ENCODE measurements around the gene TWF2. TPM values are rescaled to one million over a fixed set of nuclear protein-coding genes. Genes with fewer than 3 reads are reported as not detected.

Gene TWF2
- total RNA-seq, 1 donor from 2014 or later = 65.2 TPM

DNA sequence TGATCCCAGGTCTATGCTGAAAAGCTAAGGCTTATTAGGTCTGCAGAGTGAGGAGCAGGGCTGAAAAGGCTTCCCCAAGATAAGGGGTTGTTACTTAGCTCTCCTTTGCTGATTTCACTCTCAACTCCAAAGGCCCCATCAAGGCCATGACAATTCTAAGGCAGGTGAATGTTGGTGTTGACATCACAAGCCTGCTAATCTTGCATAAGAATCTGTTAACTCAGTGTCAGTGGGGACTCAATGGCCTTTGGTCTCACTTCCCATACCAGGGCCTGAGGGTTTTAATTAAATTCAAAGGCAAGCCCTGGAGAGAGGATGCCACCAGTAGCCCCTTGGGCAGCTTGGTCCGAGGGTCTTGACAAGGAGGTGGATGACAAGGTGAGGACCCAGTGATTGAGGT lies 50.4 kb downstream of the TWF2 start:
- Mint-ChIP-seq H3K27me3 (ENCODE audit: low read depth) (no peaks in the 10 kb centered on the region), H3K4me1 (ENCODE audit: low read depth) (peaks cover 13% of the 10 kb centered on the region), H3K27ac (ENCODE audit: unreplicated experiment) (no peak overlapping the region), H3K9me3 (ENCODE audit: low read depth) (no peaks in the 10 kb centered on the region), H3K36me3 (ENCODE audit: low read depth) (no peaks in the 10 kb centered on the region), H3K4me3 (ENCODE audit: unreplicated experiment) (no peak overlapping the region)
- TF ChIP-seq, protein P1, sequence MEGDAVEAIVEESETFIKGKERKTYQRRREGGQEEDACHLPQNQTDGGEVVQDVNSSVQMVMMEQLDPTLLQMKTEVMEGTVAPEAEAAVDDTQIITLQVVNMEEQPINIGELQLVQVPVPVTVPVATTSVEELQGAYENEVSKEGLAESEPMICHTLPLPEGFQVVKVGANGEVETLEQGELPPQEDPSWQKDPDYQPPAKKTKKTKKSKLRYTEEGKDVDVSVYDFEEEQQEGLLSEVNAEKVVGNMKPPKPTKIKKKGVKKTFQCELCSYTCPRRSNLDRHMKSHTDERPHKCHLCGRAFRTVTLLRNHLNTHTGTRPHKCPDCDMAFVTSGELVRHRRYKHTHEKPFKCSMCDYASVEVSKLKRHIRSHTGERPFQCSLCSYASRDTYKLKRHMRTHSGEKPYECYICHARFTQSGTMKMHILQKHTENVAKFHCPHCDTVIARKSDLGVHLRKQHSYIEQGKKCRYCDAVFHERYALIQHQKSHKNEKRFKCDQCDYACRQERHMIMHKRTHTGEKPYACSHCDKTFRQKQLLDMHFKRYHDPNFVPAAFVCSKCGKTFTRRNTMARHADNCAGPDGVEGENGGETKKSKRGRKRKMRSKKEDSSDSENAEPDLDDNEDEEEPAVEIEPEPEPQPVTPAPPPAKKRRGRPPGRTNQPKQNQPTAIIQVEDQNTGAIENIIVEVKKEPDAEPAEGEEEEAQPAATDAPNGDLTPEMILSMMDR (IDR thresholded peaks at IDR 0.05) = no peak
- DNase-seq (ENCODE audit: low spot score) = no peak

DNA sequence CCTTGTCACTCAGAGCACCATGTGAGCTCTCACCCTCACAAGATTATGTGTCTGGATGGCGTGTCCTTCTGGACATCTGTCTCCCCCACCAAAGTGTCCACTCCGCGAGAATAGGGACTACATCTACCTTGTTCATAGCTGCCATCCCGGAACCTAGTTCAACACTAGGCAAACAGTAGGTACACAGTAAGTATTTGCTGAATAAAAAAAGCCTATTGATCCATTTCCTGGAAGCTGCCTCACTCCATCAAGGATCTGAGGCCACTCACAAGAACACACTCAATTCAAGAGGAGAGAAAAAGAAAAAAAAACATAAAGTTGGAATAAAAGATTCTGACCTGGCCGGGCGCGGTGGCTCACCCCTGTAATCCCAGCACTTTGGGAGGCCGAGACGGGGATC lies 52.2 kb downstream of the TWF2 start:
- TF ChIP-seq, protein P1 (IDR thresholded peaks at IDR 0.05) = no peak
- peaks cover 10% of the 10 kb centered on the region for H3K4me1 Mint-ChIP-seq (ENCODE audit: low read depth)
- no peak overlapping the region for H3K4me3 Mint-ChIP-seq (ENCODE audit: unreplicated experiment)
- no peaks in the 10 kb centered on the region for H3K9me3 Mint-ChIP-seq (ENCODE audit: low read depth)
- no peak for DNase-seq (ENCODE audit: low spot score)
- no peaks in the 10 kb centered on the region for H3K36me3 Mint-ChIP-seq (ENCODE audit: low read depth)
- H3K27me3 Mint-ChIP-seq (ENCODE audit: low read depth) = no peaks in the 10 kb centered on the region
- H3K27ac Mint-ChIP-seq (ENCODE audit: unreplicated experiment) = no peak overlapping the region

DNA sequence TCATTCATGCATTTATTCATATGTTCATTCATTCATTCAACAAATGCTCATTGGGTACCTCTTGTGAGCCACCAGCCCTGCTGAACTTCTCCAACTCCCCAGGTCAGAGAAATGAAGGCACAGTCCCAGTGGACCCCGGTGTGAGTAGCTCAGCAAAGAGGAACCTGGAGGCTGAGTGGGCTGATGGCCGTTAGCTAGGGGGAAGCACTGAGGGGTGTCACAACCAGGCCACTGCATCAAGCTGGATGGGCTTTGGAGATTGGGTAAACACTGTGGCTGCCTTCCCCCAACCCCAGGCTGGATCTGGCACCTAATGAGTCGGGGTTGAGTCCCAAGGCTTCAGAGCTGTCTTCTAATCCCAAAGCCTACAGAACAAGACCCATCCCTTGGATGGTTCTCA lies 53.1 kb downstream of the TWF2 start:
- H3K4me3 Mint-ChIP-seq (ENCODE audit: unreplicated experiment) = no peak overlapping the region
- TF ChIP-seq, protein P1 (IDR thresholded peaks at IDR 0.05) = no peak

DNA sequence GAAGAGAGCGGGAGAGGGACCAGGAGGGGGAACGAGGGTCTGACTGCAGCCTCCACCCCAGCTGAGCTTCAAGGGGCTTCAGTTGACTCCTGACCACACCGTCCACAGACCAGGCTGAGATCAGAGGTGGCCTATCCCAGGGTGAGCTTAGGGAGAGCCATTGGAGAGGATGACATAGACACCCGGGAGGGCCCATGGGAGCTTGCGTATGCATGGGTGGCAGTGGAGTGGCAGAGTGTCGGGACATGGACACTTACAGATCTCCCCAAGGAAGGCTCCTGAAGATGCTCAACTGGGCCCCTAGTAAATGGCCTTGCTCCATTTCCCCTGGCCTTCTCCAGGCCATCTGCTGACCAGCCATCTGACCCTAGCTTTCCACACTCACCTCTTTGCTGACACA lies 53.6 kb downstream of the TWF2 start:
- no peak for DNase-seq (ENCODE audit: low spot score)
- Mint-ChIP-seq H3K9me3 (ENCODE audit: low read depth) (no peaks in the 10 kb centered on the region), H3K4me3 (ENCODE audit: unreplicated experiment) (no peak overlapping the region), H3K27ac (ENCODE audit: unreplicated experiment) (no peak overlapping the region), H3K36me3 (ENCODE audit: low read depth) (no peaks in the 10 kb centered on the region), H3K27me3 (ENCODE audit: low read depth) (no peaks in the 10 kb centered on the region), H3K4me1 (ENCODE audit: low read depth) (peaks cover 5% of the 10 kb centered on the region)
- TF ChIP-seq, protein P1 (IDR thresholded peaks at IDR 0.05) = no peak

More for the DNA sequence above, 53.1 kb downstream of the TWF2 start:
- H3K27me3 Mint-ChIP-seq (ENCODE audit: low read depth) = no peaks in the 10 kb centered on the region
- H3K9me3 Mint-ChIP-seq (ENCODE audit: low read depth) = no peaks in the 10 kb centered on the region
- DNase-seq (ENCODE audit: low spot score) = no peak
- peaks cover 10% of the 10 kb centered on the region for H3K4me1 Mint-ChIP-seq (ENCODE audit: low read depth)
- no peaks in the 10 kb centered on the region for H3K36me3 Mint-ChIP-seq (ENCODE audit: low read depth)
- H3K27ac Mint-ChIP-seq (ENCODE audit: unreplicated experiment) = no peak overlapping the region

DNA sequence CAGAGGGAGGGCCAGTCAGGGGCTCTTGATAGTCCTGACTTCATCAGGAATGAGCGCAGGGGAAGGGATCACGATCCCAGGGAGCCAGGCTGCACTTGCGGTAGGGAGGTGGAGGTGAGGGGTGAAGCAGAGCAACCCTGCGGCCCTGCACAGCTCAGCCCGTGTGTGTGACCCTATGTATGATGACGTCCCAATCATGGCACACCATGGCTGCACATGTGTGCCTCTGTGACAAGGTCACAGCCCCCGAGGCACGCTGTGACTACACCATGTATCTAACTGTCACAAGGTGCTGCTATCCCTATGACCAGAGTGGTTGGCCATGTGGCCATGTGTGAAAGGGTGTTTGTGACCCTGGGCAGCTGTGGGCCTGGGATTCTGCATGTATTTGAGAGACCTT lies 54.3 kb downstream of the TWF2 start:
- Mint-ChIP-seq H3K36me3 (ENCODE audit: low read depth) (no peaks in the 10 kb centered on the region), H3K4me1 (ENCODE audit: low read depth) (no peaks in the 10 kb centered on the region), H3K27me3 (ENCODE audit: low read depth) (no peaks in the 10 kb centered on the region), H3K4me3 (ENCODE audit: unreplicated experiment) (no peak overlapping the region), H3K9me3 (ENCODE audit: low read depth) (no peaks in the 10 kb centered on the region), H3K27ac (ENCODE audit: unreplicated experiment) (no peak overlapping the region)
- TF ChIP-seq, protein P1 (IDR thresholded peaks at IDR 0.05) = no peak
- no peak for DNase-seq (ENCODE audit: low spot score)
